Measurements from ENCODE around the gene ZNF185. TPM values are rescaled to one million over a fixed set of nuclear protein-coding genes. Genes with fewer than 3 reads are reported as not detected.

Gene ZNF185
- total and polyA plus RNA-seq, 10 of the 15 experiments (the other 5 are each of a cell fraction or from before 2014, with no cell fraction given): 0.23 to 1.3 (median 0.55) TPM

DNA sequence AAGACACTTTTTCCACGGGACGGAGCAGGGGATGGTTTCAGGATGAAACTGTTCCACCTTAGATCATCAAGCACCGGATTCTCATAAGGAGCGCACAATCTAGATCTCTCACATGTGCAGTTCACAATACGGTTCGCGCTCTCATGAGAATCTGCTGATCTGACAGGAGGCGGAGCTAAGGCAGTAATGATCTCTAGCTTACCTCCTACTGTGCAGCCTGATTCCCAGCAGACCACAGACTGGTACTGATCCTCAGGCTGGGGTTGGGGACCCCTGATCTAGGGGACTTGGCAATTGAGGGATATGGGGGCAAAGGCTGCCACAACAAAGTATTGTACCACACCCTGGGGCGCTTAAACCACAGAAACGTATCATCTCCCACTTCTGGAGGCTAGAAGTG lies 25.7 kb downstream of the ZNF185 start:
- POLR2A ChIA-PET: no interaction called here
- CTCF ChIA-PET: interaction anchor here (0.7 kb wide), 1 partner anchor 18 kb away, joined by 6 read pairs; no protein-coding TSS in a partner anchor
- Histone ChIP-seq H3K79me2 (ENCODE audit: control insufficient read depth, insufficient read depth, low read length) (no peaks in the 10 kb centered on the region), H2AFZ (ENCODE audit: control insufficient read depth, low read depth, low read length) (no peak overlapping the region), H3K9me3 (replicated peaks; ENCODE audit: control insufficient read depth, insufficient read depth, low read length) (no peaks in the 10 kb centered on the region), H3K9ac (ENCODE audit: control insufficient read depth, insufficient read depth, low read length) (no peak overlapping the region), H3K36me3 (ENCODE audit: control insufficient read depth in 2 of 2, insufficient read depth in 2 of 2, low read length in 1 of 2) (no peaks in the 10 kb centered on the region), H3K4me3 (no peak overlapping the region), H3K27ac (ENCODE audit: control insufficient read depth, insufficient read depth) (no peak overlapping the region), H3K4me2 (ENCODE audit: control insufficient read depth, insufficient read depth) (no peak overlapping the region), H3K4me1 (ENCODE audit: control insufficient read depth, insufficient read depth, low read length) (no peaks in the 10 kb centered on the region; the same call in 1 of the 2 replicates), H4K20me1 (ENCODE audit: control insufficient read depth, insufficient read depth) (no peaks in the 10 kb centered on the region; the same call in 1 of the 2 replicates), H3K27me3 (replicated peaks in 1 of 2; ENCODE audit: control insufficient read depth in 2 of 2, insufficient read depth in 2 of 2, low read length in 1 of 2) (no peaks in the 10 kb centered on the region)
- intact Hi-C loops (cut with micrococcal nuclease; ENCODE audit: unreplicated experiment): loop anchor here (10.0 kb wide), 1 partner anchor 1169 kb away; no protein-coding TSS in a partner anchor
- BruUV-seq (replicated peaks): no TSS peak
- SMC1A ChIA-PET (ENCODE audit: uncharacterized antibody, unreplicated experiment): no interaction called here
- FAIRE-seq (no peak), ATAC-seq (no peak), DNase-seq (ENCODE audit: low read depth, low spot score) (no peak)
- RAD21 ChIA-PET (ENCODE audit: unreplicated experiment): no interaction called here
- WGBS (ENCODE audit: insufficient coverage, insufficient replicate concordance, low lambda C conversion rate, missing lambda C conversion rate): 60% methylated on average over 10 of the region's 10 CpGs
- TF ChIP-seq, protein P1, sequence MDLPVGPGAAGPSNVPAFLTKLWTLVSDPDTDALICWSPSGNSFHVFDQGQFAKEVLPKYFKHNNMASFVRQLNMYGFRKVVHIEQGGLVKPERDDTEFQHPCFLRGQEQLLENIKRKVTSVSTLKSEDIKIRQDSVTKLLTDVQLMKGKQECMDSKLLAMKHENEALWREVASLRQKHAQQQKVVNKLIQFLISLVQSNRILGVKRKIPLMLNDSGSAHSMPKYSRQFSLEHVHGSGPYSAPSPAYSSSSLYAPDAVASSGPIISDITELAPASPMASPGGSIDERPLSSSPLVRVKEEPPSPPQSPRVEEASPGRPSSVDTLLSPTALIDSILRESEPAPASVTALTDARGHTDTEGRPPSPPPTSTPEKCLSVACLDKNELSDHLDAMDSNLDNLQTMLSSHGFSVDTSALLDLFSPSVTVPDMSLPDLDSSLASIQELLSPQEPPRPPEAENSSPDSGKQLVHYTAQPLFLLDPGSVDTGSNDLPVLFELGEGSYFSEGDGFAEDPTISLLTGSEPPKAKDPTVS (IDR thresholded peaks at IDR 0.05; ENCODE audit: low read depth, low read length): no peak
- TF ChIP-seq DPF2 (IDR thresholded peaks at IDR 0.05) (no peak), JUNB (IDR thresholded peaks at IDR 0.05) (no peak), POLR2AphosphoS5 (IDR thresholded peaks at IDR 0.05; ENCODE audit: low read length) (no peak), BHLHE40 (IDR thresholded peaks at IDR 0.05; ENCODE audit: borderline replicate concordance in 1 of 2, low read depth in 2 of 2, low read length in 1 of 2) (no peak), CHD1 (IDR thresholded peaks at IDR 0.05; ENCODE audit: low read depth, low read length) (no peak), CBX3 (IDR thresholded peaks at IDR 0.05; ENCODE audit: borderline replicate concordance, low read depth) (no peak), IKZF2 (IDR thresholded peaks at IDR 0.05) (no peak)
- TF ChIP-seq, protein P2, sequence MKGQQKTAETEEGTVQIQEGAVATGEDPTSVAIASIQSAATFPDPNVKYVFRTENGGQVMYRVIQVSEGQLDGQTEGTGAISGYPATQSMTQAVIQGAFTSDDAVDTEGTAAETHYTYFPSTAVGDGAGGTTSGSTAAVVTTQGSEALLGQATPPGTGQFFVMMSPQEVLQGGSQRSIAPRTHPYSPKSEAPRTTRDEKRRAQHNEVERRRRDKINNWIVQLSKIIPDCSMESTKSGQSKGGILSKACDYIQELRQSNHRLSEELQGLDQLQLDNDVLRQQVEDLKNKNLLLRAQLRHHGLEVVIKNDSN (IDR thresholded peaks at IDR 0.05; ENCODE audit: borderline replicate concordance, extremely low read length, insufficient read depth, low read depth, low read length): no peak
- TF ChIP-seq, protein P3, sequence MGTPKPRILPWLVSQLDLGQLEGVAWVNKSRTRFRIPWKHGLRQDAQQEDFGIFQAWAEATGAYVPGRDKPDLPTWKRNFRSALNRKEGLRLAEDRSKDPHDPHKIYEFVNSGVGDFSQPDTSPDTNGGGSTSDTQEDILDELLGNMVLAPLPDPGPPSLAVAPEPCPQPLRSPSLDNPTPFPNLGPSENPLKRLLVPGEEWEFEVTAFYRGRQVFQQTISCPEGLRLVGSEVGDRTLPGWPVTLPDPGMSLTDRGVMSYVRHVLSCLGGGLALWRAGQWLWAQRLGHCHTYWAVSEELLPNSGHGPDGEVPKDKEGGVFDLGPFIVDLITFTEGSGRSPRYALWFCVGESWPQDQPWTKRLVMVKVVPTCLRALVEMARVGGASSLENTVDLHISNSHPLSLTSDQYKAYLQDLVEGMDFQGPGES (IDR thresholded peaks at IDR 0.05): no peak
- in situ Hi-C loops (cut with MboI): loop anchor here (10.0 kb wide), 1 partner anchor 1169 kb away; no protein-coding TSS in a partner anchor

Measured in GM12878 (cell line).